Activated B cell treated with CpG ODN at 0.5 μM for 24 hours (primary cell): ENCODE results near the gene TUSC1. TPM values are rescaled to one million over a fixed set of nuclear protein-coding genes. Genes with fewer than 3 reads are reported as not detected.
"Not testable (repeated sequence)": the region's sequence is repeated elsewhere in the genome, so short reads cannot be mapped to it uniquely, and the experiment has no call there.

Experiments used
- ATAC-seq: fragments of 200-7000 bp; cut with Tn5 transposase; one replicate; pipeline ENCODE4 v1.10.0; 2021; ENCODE audit warnings: low read depth, mild to moderate bottlenecking, moderate library complexity
- CTCF ChIA-PET: fragments of 350-600 bp; sonication (Branson Sonifier 250); formaldehyde crosslinking; loops from one replicate; lab custom pipeline; 2021; ENCODE audit warnings: antibody characterized with exemption; lab: Charles Lee
- POLR2A ChIA-PET: fragments of 350-600 bp; sonication (Branson Sonifier 250); formaldehyde crosslinking; loops from one replicate; lab custom pipeline; 2021; ENCODE audit warnings: antibody characterized with exemption; lab: Charles Lee
- DNase-seq: peaks from one replicate; pipeline ENCODE4 v3.0.0; 2022
- H3K27ac Mint-ChIP-seq: one replicate; pipeline ENCODE4 v1.8.0; 2020; ENCODE audit warnings: mixed read lengths
- H3K27me3 Mint-ChIP-seq: one replicate; pipeline ENCODE4 v1.8.0; 2021; ENCODE audit warnings: mixed read lengths
- H3K36me3 Mint-ChIP-seq: one replicate; pipeline ENCODE4 v1.8.0; 2021; ENCODE audit warnings: low read depth, mixed read lengths
- H3K4me1 Mint-ChIP-seq: one replicate; pipeline ENCODE4 v1.8.0; 2021; ENCODE audit warnings: mixed read lengths
- H3K4me3 Mint-ChIP-seq: one replicate; pipeline ENCODE4 v1.8.0; 2020; ENCODE audit warnings: mild to moderate bottlenecking, mixed read lengths
- H3K9me3 Mint-ChIP-seq: one replicate; pipeline ENCODE4 v1.8.0; 2020; ENCODE audit warnings: mixed read lengths
- intact Hi-C: fragments of 100-400 bp; cut with micrococcal nuclease; formaldehyde crosslinking; loops from one replicate; pipeline ENCODE4 v1.15.1; 2024
- total RNA-seq: library from RNA; stranded (reverse); gene quantifications from 2 replicates; pipeline ENCODE4 v1.2.3, GENCODE V29; 2022
- TF ChIP-seq, protein P1 (sequence below): fragments of 200-600 bp; IDR thresholded peaks from one replicate; pipeline ENCODE4 v1.8.0; 2022; ENCODE audit warnings: antibody characterized with exemption, mild to moderate bottlenecking

The TUSC1 gene
- total RNA-seq, 1 donor from 2014 or later, result 0.64 TPM

GRCh38 chr9:25704800-25705199 lies 26.6 kb upstream of the TUSC1 start:
- H3K9me3 Mint-ChIP-seq, result no peaks in the 10 kb centered on the region
- no peak overlapping the region for H3K4me3 Mint-ChIP-seq
- DNase-seq (no peak), ATAC-seq (no peak)
- intact Hi-C loops, result no loop called here
- TF ChIP-seq, protein P1, sequence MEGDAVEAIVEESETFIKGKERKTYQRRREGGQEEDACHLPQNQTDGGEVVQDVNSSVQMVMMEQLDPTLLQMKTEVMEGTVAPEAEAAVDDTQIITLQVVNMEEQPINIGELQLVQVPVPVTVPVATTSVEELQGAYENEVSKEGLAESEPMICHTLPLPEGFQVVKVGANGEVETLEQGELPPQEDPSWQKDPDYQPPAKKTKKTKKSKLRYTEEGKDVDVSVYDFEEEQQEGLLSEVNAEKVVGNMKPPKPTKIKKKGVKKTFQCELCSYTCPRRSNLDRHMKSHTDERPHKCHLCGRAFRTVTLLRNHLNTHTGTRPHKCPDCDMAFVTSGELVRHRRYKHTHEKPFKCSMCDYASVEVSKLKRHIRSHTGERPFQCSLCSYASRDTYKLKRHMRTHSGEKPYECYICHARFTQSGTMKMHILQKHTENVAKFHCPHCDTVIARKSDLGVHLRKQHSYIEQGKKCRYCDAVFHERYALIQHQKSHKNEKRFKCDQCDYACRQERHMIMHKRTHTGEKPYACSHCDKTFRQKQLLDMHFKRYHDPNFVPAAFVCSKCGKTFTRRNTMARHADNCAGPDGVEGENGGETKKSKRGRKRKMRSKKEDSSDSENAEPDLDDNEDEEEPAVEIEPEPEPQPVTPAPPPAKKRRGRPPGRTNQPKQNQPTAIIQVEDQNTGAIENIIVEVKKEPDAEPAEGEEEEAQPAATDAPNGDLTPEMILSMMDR, result no peak
- H3K27ac Mint-ChIP-seq, result no peak overlapping the region
- POLR2A ChIA-PET, result no interaction called here
- H3K4me1 Mint-ChIP-seq, result no peaks in the 10 kb centered on the region
- H3K36me3 Mint-ChIP-seq, result no peaks in the 10 kb centered on the region
- H3K27me3 Mint-ChIP-seq, result no peaks in the 10 kb centered on the region
- CTCF ChIA-PET, result no interaction called here

DNA sequence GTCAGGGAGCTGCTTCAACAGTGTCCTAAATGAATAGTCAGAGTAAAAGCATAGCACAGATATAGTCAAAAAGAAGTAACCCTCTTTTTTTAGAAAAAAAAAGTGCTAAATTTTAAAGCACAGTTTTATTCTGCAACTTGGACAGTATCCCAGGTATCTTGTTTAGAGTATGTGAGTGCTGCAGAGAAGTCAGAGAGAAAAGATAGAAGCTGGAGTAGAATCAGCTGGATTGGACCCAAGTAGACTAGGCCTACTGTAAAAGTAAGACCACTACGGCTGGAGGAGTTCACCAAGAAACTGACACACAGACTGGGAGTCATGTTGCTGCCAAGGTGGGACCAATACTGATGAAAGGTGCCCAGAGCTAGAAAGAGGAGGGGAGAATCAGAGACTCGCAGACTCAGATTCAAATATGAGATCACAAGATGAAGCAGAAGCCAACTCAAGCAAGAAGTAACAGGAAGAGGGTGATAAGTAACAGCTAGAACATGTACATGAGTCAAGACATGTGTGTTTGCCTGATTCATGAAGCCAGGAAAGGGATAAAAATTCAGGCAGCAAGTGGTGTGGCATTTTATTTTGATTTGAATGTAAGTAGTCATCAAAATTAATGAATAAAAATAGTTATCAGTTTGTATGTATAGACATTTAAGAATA lies 25.6 kb upstream of the TUSC1 start:
- no peaks in the 10 kb centered on the region for H3K9me3 Mint-ChIP-seq
- CTCF ChIA-PET, result no interaction called here
- no peaks in the 10 kb centered on the region for H3K27me3 Mint-ChIP-seq
- no peak for DNase-seq
- no peaks in the 10 kb centered on the region for H3K36me3 Mint-ChIP-seq
- no peaks in the 10 kb centered on the region for H3K4me1 Mint-ChIP-seq
- H3K27ac Mint-ChIP-seq, result no peak overlapping the region
- intact Hi-C loops, result no loop called here
- no peak for ATAC-seq
- POLR2A ChIA-PET, result no interaction called here
- H3K4me3 Mint-ChIP-seq, result no peak overlapping the region
- TF ChIP-seq, protein P1, result no peak

- intact Hi-C loops, result no loop called here
- ChIA-PET POLR2A (no interaction called here), CTCF (no interaction called here)
- H3K4me3 Mint-ChIP-seq, result no peak overlapping the region
- DNase-seq (no peak), ATAC-seq (no peak)
- TF ChIP-seq, protein P1, result no peak
- no peaks in the 10 kb centered on the region for H3K36me3 Mint-ChIP-seq
- no peak overlapping the region for H3K27ac Mint-ChIP-seq
- no peaks in the 10 kb centered on the region for H3K27me3 Mint-ChIP-seq
- H3K9me3 Mint-ChIP-seq, result no peaks in the 10 kb centered on the region
- H3K4me1 Mint-ChIP-seq, result no peaks in the 10 kb centered on the region
These were observed 24.3 kb upstream of the TUSC1 start for GRCh38 chr9:25702536-25702935.

- H3K9me3 Mint-ChIP-seq, DNase-seq, H3K27me3 Mint-ChIP-seq, ATAC-seq, intact Hi-C loops, CTCF ChIA-PET, H3K27ac Mint-ChIP-seq, H3K4me1 Mint-ChIP-seq, H3K4me3 Mint-ChIP-seq, H3K36me3 Mint-ChIP-seq, POLR2A ChIA-PET: not testable (repeated sequence)
These were observed 22.7 kb upstream of the TUSC1 start for GRCh38 chr9:25700899-25701298.

- CTCF ChIA-PET, result no interaction called here
- no peak overlapping the region for H3K27ac Mint-ChIP-seq
- H3K27me3 Mint-ChIP-seq, result no peaks in the 10 kb centered on the region
- TF ChIP-seq, protein P1, result no peak
- H3K9me3 Mint-ChIP-seq, result no peaks in the 10 kb centered on the region
- DNase-seq (no peak), ATAC-seq (no peak)
- H3K36me3 Mint-ChIP-seq, result no peaks in the 10 kb centered on the region
- no peak overlapping the region for H3K4me3 Mint-ChIP-seq
- H3K4me1 Mint-ChIP-seq, result no peaks in the 10 kb centered on the region
- intact Hi-C loops, result no loop called here
- POLR2A ChIA-PET, result no interaction called here
These were observed 22.2 kb upstream of the TUSC1 start for GRCh38 chr9:25700430-25700829.

DNA sequence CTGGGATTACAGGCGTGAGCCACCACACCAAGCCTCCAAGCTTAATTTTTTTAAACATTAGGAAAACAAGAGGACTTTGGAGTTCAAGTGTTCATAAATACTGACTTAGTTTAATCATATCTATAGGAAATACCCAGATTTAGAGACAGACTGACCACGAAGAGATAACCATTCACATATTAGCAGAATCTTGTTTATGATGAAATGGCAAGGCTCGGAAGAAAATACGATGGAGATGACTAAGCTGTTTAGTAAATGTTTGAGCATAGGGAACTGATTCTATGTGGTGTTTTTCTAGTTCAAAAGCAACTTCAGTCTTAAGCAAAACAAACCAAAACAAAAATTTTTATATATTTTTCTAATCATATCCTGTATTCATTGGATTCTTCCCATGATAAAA lies 13.5 kb upstream of the TUSC1 start:
- Mint-ChIP-seq H3K9me3 (no peaks in the 10 kb centered on the region), H3K4me3 (no peak overlapping the region), H3K36me3 (no peaks in the 10 kb centered on the region), H3K27ac (no peak overlapping the region), H3K27me3 (no peaks in the 10 kb centered on the region), H3K4me1 (no peaks in the 10 kb centered on the region)
- ATAC-seq (no peak), DNase-seq (no peak)
- TF ChIP-seq, protein P1, result no peak
- intact Hi-C loops, result no loop called here
- ChIA-PET POLR2A (no interaction called here), CTCF (no interaction called here)
